ENCODE measurements around the gene RFNG.
"Not testable (repeated sequence)": the region's sequence is repeated elsewhere in the genome, so short reads cannot be mapped to it uniquely, and the experiment has no call there.

RFNG gene

DNA sequence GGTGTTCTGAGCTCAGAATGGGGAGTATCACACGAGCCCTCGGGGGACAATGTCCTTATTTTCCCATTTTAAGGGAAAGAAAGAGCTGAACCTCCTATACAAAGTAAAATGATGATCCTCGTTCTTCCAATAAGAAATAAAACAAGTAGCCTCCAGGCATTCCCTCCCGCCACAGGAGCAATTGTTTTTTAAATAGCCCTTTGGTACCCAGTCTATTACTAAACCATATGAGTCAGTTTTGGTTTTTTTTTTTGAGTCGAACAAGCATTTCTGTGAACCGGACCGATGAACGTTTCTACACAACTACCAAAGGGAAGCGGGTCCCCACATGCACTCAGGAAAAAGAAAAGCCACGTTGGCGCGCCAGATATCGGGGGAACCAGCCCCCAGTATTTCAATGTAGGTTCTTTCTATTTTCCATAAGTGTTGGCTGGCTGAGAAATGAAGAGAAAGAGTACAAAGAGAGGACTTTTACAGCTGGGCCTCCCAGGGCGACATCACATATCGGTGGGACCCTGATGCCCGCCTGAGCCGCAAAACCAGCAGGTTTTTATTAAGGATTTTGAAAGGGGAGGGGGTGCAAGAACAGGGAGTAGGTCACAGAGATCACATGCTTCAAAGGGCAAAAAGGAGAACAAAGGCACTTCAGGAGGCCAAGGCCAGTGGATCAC lies 10.3 kb downstream of the RFNG start:
- no peak for DNase-seq

DNA sequence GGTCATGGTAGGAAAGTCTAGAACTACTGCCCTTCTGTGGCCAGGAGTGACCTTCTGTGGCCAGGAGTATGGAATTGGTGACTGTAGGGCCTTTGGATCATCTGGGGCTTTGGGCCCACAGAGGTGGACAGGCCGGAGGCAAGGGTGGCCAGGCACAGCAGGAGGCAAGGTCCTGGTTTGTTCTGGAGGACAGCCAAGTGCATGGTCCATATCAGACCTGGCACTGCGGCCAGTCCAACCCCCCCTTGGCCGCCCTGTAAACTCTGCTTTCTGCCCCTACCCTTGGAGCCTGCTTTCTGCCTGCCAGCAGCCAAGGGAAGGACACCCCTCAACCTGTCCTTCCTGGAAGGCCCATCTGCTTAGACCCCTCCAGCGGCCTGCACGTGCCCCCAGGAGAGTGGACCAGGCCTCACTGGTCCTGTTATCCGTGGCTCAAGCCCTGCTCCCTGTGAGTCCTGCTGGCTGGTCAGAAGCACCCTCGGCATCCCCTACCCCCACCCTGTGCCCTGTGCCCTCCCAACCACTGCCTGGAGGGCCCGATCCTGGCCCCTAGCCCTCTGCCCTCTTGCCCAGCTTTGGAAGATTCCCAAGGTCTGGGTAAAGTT lies 11.8 kb downstream of the RFNG start:
- no peak for DNase-seq

DNA sequence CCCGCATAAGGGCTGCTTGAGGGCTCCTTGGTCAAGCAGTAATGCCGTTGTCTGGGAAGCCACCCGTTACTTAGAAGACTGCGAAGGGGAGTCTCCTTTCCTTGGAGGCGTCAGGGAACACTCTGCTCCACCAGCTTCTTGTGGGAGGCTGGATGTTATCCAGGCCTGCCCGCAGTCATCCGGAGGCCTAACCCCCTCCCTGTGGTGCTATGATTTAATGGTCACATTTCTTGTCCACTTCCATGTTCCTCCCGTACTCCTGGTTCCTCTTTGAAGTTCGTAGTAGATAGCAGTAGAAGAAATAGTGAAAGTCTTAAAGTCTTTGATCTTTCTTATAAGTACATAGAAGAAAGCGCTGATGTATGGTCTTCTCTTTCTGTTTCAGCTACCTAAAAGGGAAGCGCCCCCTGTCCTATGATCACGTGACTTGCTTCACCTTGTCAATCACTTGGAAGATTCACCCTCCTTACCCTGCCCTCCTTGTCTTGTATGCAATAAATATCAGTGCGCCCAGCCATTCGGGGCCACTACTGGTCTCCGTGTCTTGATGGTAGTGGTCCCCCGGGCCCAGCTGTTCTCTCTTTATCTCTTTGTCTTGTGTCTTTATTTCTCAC lies 12.7 kb downstream of the RFNG start:
- not testable (repeated sequence) for DNase-seq

DNA sequence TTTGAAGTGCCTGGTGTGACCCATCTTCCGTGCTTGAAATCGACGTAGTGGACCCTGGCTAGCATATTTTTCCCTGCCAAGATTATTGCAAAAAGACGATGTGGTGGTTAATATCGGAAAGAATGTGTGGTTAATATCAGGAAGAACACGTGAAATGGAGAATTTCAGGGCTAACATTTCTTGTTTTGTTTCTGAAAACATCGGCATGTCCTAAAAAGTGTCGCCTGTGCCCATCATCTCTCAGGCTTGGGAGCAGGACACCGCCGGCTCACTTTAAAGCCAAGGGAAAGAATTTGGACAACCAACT lies 13.8 kb downstream of the RFNG start:
- no peak for DNase-seq

DNA sequence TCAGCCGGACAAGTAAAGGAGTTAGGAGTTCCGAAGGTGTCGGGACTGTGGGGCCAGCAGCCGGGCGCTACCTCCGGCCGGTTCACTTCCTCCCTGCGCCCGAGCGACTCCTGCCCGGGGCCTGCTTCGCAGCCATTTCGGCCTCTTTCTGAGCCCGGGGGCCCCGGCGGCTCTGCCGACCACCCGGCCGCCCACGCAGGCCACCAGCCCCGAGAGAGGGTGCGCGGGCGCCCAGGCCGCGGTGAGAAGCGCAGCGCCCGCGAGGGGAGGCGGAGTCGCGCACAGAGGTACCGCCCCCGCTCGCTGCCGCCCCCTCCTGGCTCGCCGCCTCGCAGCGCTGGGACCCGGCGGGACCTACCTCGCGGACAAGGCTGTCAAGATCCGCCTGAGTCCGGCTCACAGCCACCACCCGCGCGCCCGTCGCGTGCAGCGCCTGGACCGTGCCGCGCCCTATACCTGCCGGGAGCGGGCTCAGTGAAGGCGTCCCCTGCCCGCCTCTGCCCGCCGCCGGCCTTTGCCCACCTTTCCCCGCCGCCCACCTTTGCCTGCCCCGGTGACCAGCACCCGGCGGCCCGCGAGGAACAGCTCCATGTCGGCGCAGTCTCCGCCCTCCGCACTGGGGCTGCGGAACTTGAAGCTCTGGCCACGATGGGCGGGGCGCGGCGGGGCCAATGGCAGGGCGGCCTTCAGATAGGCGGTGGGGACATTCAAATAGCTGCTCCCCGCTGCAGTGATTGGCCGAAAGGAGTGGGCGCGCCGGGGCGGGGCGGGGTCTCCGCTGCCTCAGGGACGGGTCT lies 14.3 kb downstream of the RFNG start, which contains the start of gene DCXR:
DCXR (minus strand) TSS at position 606 of the 797 bp plus-strand sequence; CDS start at position 591, 15 bp downstream.
- peak; percentile 98 for DNase-seq

DNA sequence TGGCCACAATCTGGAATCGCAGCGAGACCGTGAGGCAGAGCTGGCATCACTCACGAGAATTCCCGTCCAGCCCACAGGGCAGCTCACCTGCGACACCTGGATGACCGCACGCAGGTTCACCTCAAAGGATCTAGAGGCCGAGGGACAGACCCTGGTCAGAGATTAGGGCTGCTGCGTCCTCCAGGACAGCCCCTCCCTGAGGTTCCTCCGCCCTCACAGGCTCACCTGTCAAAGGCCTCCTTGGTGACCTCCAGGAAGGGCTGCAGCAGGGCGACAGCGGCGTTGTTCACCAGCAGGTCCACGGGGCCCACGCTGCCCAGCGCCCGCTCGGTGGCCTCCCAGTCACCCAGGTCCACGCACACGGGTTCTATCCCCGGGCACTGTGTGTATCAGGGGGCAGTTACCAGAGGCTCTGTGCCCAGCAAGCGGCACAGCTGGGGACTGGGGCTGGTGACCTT lies 14.9 kb downstream of the RFNG start:
- DNase-seq = no peak

DNA sequence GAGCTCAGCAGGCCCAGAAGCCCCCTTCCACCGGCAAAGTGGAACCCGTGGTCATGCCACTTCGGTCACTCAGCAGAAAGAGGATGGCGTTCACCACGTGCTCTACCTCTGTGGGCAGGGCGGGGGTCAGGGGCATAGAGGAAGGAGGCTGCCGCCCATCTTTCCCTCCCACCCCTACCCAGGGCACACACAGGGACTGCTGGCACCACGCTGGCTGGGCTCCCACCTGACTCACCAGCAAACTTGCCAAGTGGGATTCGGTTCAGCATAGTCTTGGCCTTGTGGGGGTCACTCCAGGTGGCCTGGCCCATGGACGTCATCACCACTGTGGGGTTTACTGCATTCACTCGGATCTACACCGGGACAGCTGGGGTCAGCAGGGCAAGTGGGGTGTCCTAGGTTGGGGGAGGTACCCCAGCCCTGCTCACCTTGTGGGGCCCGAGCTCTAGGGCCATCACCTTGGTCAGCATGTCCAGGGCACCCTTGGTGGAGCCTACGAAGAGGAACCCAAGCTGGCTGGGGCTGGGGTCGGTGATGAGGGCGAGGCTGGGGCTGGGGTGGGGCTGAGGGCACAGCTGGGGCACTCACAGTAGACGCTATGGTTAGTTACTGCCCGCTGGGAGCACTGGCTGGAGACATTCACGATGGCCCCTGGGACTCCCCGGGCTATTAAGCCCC lies 15.5 kb downstream of the RFNG start:
- DNase-seq = no peak

DNA sequence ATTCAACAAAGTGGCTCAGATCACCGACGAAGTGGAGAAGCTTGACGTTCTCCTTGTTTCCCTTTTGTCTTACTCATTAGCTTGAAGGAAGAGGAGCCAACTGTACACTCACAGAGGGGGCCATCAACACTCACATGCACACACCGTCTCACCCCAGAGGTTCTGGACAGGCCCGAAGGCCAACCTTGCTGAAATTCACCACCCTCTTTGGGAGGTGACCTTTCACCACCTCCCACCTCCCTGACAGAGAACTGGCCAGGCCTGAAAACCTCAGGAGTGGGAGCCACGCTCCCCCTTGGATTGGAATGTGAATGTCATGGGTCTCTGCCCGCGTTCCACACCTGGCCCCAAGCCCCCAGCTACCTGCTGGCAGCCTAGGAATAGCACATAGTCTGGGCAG lies 16.1 kb downstream of the RFNG start:
- no peak for DNase-seq

DNA sequence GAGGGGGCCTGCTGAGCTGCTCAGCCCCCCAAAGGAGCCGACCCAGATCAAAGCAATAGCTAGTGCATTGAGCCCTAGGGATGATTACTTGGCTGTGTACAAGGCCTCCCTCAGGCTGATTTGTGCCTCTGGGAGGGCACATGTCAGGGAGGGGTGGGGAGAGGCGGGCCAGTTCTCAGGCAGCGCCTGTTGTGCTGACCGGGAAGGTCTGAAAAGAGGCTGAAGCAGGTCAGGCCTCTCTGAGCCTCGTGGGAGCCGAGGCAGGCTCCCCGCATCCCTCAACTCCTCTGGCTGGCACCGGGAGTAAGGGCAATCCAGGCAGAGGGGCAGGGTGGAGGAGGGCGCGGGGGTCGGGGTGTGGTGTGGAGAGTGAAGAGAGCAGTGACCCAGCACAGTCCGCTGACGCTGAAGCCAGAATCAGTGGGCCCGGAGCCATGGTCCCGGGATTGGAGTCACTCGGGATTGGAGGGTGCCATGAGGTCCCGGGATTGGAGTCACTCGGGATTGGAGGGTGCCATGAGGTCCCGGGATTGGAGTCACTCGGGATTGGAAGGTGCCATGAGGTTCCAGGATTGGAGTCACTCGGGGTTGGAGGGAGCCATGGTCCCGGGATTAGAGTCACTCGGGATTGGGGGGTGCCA lies 17.1 kb downstream of the RFNG start:
- DNase-seq = no peak

DNA sequence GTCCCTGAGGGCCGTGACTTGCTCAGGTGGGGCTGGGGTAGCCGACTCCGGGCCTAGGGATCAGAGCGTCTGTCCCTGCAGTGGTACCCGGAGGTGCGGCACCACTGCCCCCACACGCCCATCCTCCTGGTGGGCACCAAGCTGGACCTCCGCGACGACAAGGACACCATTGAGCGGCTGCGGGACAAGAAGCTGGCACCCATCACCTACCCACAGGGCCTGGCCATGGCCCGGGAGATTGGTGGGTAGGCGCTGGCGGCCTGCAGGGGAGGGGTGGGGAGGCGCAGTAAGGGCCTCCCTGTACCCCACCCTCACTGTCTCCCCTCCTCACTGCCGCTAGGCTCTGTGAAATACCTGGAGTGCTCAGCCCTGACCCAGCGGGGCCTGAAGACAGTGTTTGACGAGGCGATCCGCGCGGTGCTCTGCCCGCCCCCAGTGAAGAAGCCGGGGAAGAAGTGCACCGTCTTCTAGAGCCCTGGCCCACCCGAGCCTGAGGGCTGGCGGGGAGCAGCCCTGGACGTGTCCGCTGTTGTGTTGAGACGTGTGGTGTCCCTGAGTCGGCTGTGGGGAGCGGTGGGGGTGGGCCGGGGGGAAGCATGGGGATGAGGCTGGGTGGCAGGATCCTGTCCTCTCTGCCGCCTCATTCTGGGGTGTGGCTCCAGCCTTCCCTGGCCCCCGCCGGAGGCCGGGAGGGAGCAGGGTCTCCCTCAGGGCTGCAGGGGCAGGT lies 18.1 kb downstream of the RFNG start:
- no peak for DNase-seq

DNA sequence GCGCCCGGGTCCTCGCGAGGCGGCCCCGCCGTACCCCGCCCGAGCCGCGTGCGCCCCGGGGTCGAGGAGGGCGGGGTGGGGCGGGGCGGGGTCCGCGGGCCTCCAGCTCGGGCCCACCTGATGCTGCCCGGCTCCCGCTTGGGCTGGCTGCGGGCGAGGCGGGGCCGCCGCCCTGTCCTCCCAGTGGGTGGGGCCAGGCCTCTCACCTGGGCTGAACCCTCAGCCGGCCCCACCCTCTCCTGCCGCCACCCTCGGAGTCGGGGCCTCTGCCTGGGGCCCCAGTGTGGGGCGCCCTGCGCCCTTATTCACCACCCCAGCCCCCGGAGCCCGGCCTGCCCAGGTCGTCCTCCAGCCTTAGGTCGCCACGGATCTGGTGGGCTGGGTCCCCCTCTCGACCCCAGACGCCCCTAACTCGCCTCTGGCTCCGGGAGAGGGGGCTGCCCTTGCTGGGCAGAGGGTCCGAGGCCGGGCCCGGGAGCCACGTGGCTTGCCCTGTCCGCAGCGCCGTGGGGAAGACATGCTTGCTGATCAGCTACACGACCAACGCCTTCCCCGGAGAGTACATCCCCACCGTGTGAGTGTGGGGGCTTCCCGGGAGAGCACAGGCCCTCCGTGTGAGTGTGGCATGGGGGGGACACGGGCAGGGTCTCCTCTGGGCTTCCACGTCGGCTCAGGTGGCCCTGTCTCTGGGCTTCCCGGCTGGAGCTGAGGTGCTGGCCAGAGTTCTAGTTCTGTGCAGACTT lies 19.6 kb downstream of the RFNG start:
- DNase-seq = no peak

DNA sequence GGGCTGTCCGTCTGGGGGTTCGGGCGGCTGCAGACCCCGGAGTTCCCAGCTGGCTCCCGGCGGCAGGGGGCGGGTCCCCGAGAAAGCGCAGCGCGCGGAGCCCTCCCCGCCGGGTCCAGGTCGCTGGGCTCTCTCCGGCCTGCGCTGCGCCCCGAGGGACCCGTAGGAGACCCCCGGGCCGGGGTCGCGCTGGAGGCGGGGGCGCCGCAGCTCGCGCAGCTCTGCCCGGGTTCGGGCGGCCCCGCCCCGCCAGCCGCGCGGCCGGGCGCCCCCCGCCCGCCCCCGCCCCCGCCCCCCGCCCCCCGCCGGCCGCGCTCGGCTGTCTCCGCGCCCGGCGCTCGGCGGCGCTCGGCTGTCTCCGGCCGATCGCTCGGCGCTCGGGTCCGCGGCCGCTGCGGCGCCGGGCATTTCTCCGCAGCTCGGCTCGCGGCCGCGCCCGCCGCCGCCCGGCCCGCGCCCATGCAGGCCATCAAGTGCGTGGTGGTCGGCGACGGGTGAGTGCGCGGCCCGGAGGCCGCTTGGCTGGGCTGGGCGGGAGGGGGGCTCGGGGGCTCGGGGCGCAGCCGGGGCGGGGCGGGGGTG lies 20.2 kb downstream of the RFNG start, which contains the start of gene RAC3:
RAC3 (plus strand) TSS at position 376 of the 582 bp plus-strand sequence; CDS start at position 460, 84 bp downstream.
- peak in 1 of 2 experiments; percentile 65 for DNase-seq

DNA sequence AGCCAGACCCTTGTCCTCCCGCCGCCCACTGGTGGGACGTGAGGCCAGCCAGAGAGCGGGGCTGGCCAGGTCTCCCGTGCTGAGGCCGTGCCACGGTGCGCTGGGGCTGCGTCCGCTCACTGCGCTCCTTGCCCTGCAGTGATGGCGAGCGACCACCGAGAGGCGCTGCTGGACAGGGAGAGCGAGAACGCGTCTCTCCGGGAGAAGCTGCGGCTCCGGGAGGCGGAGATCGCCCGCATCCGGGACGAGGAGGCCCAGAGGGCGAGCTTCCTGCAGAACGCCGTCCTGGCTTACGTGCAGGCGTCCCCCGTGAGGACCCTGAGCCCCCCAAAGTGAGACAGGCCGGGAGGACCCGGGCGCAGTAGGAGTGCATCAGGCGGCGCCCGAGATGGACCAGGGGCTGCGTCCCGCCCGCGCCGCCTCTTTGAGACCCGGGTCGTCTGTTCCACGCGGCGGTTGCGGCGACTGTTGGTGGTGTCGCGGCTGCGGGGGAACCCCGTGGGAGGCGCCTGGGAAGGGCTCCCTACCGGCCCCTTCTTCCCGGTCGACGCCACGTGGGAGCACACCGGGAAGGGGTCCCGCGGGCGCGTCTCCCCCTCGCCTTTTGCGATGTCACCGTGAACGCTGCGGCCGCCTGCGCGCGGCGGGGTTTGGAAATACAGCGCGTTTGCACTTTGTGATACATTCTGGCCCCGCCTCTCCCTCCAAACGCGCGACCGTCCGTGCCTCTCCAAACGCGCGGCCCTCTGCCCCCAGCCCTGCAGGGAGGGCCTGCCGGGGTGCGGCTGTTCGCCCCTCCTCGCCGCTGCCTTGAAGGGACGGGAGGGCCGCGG lies 20.9 kb downstream of the RFNG start:
- DNase-seq = peak; percentile 47 to 87

DNA sequence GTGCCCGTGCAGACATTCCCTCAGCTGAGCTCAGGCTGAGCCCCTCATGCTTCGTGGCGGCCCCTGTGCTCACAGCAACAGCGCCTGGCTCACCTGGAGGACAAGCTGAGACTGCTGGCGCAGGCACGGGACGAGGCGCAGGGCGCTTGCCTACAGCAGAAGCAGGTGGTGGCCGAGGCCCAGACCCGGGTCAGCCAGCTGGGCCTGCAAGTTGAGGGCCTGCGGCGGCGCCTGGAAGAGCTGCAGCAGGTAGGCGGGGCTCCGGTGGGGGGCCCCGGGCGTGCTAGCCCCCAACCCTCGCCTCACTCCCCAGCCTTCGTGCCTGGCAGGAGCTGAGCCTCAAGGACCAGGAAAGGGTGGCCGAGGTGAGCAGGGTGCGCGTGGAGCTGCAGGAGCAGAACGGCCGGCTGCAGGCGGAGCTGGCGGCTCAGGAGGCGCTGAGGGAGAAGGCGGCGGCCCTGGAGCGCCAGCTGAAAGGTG lies 21.6 kb downstream of the RFNG start:
- no peak for DNase-seq

DNA sequence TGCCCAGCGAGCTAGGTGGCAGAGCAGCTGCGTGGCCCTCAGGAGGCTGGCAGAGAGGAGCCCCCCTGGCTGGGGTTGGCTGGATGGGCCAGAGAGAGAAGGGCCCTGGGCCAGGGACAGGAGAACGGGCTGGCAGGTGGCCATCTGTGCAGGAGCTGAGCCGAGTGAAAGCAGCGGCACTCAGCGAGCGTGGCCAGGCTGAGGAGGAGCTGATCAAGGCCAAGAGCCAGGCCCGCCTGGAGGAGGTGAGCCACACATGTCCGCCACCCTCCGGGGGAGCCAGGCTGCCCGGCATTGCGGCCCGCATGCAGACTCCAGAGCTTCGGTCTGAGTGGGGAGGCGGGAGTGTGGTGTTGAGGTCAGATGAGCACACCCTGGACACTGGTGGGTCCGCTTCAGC lies 22.2 kb downstream of the RFNG start:
- peak; percentile 38 to 93 for DNase-seq

DNA sequence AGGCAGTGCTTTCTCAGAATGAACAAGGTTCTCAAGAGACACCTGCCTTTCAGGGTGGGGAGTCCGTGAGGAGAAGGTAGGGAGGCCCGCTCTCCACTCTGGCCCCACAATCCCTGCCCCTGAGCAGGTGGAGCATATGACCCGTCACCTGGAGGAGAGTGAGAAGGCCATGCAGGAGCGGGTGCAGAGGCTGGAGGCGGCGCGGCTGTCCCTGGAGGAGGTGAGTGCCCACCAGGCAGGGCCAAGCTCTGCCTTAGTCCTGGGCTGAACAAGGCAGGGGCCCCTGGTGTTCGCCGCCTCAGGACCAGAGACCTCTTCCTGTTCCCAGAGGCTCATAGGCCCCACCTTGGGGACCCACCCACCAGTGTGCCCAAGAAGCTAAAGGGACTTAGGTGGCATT lies 22.6 kb downstream of the RFNG start:
- no peak for DNase-seq

DNA sequence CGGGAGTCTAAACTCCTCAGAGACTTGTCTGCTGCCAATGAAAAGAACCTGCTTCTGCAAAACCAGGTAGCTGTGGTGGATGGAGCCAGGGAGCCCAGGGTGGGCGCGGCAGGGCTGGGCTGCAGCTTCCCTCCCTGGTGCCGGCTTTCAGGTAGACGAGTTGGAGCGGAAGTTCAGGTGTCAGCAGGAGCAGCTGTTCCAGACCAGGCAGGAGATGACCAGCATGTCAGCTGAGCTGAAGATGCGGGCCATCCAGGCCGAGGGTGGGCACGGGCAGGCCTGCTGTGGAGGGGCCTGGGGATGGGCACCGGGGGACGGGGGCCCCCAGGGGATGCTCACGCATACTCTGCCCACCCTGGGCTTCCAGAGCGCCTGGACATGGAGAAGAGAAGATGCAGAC lies 23.4 kb downstream of the RFNG start:
- DNase-seq = no peak

DNA sequence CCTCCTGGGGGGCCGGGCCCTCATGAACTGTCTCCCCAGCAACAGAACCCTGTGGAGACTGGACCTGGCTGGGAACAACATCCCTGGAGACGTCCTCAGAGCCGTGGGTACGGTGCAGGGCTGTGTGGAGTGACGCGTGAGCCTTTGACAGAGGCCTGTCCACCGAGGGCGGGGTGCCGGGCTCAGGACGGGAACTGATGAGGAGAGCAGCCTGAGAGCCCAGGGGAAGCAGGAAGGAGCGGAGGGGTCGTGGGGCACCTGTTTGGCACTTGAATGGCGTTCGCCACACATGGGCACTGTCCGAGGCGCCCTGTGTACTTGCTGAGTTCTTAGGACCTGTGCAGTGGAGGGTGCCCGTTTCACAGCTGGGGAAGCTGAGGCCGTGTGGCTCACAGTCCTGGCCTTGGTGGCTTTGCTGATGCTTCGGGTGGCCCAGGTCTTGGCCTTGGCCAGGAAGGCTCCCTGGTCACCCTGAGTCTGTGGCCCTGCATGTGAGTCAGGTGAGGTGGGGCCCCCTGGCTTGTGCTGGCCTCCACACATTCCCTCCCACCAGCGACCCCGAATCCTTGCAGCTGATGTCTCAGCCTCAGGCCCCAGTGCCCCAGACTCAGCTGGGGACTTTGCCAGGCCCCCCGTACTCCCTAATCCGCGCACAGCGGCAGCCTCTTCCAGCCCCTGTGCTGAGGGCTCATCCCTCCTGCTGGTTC lies 26.1 kb downstream of the RFNG start:
- no peak for DNase-seq

DNA sequence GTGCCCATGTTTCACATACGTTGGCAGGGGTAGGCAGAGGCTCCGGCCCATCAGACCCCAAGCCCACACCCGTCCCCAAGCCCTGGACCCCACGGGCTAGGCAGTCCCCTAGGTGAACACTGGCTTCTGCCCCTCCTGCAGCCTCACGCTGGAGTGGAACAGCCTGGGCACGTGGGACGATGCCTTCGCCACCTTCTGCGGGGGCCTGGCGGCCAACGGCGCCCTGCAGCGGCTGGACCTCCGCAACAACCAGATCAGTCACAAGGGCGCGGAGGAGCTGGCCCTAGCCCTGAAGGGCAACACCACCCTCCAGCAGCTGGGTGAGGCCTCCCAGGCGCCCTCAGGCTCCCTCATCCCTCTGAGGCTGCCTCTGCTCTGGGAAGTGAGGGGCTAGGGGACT lies 26.8 kb downstream of the RFNG start:
- DNase-seq = no peak
